ENCODE measurements around the gene ADGRE1.

Gene ADGRE1

DNA sequence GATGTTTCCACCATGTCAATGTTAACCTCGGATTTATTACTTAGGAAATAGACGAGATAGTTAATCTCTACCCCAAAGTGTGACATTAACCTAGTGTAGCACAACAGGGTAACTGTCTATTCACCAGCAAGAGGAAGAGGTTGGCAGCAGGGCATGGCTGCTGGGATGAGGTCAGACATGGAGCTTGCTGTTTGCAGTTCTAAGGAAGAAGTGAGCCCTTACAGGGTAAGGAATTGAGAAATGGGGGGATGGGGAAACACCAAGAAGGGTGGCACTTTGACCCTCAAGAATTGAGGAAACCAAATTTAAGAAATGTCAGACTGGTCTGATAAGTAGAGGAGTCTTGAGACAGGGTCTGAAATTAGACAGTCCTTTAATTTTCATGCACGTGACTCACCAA lies 71.4 kb downstream of the ADGRE1 start:
- peak; percentile 65 for DNase-seq

DNA sequence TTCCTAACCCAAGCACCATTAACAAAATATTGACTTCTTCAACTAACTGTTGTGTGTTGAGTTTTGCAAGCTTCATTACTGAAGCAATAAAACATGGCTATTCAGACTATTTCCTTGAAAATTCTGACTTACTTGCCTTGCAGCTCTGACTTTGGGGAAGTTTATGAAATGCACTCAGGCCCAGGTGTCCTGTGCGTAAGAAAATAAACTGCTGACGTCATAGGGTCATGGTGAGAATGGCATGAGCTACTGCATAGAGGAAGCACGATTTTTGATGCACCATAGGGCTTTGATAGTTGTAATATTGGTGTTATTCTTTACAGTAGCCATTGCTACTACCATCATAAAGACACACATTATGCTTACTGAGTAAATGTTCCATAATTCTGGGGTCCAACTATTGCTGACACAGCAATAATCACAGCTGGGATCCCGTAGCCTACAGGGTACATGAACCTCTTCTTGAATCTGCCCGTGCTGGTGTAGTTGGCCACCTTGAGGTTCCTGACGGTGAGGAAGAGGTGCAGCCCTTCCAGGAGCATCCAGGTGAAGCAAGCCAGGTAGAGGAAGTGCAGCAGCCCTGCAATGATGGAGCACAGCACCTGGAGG lies 76.0 kb downstream of the ADGRE1 start:
- DNase-seq, result peak; percentile 23

DNA sequence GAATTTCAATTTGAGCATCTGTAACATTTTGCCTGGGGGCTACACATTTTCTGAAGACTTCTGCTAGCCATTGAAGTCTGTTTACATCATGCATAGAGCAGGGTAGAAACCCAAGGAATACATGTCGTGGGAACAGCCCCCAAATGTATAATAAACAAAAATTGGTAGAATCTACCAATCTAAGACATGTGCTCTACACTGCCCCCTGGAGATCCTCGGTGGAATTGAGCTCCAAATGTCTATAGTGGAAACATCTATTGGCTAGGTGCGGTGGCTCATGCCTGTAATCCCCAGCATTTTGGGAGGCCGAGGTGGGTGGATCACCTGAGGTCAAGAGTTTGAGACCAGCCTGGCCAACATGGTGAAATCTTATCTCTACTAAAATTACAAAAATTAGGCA lies 76.6 kb downstream of the ADGRE1 start:
- DNase-seq, result no peak

DNA sequence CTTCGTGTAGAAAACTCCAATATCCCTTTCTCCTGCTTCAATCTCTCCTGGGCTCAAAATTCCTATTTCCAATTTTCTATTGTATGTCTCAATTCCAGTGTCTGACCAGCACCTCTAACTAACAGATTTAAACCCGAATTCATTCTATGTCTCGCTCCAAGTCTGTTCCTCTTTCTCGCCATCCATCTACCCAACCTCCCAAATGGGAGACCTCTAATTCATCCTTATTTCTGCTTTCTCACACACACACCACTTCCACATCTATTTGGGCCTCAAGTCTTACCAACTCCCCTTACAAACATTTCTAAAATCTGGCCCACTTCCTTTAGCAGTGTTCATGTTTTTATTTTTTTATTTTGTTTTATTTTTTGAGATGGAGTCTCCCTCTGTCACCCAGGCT lies 80.6 kb downstream of the ADGRE1 start:
- peak; percentile 30 for DNase-seq

DNA sequence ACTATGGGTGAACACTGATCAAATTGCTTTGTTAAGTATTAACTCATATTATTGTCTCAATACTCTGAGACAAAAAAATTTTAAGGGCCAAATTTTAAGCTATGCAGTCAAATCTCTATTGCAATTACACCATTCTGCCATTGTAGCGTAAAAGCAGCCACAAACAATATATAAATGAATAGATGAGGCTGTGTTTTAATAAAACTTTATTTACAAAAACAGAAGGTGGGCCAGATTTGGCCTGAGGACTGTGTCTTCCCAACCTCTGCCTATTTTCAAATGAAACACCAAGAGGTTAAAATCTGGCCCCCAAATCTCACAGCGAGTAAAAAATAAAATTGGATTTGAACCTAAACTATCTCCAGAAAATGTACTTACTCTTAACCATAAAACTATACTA lies 82.1 kb downstream of the ADGRE1 start:
- DNase-seq, result no peak

DNA sequence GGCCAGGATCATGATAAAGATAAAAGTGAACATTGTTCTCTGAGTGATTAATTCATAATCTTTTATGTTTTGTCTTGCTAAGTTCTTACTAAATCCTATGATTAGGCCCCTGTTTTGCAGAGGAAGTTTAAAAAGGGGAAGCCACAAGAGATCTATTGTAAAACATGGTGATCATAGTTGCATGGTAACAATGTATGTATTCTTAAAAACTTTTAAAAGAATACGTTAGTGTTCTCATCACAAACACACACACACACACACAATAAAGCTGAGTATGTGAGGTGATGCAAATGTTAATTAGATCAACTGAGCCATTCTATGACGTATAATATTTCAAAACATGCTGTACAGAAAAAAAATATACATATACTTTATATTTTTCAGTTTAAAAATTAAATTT lies 82.6 kb downstream of the ADGRE1 start:
- peak; percentile 66 for DNase-seq

DNA sequence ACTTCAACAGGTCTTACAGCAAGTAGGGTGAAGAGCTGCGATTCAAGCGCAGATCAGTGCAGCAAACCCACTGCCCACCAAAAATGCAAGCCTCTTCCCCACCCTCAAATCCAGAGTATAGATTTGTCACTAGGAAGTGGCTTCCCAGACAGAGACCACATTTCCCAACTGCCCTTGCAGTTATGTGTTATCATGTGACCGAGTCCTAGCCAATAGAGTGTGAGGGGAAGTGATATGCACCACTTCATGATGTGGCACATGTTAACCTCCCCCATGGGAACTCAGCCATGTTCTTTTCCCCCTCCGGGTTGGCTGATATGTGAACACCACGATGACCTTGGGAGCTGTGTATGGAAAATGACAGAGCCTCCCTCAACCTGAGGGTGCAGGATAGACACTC lies 83.1 kb downstream of the ADGRE1 start:
- DNase-seq, result peak; percentile 33

DNA sequence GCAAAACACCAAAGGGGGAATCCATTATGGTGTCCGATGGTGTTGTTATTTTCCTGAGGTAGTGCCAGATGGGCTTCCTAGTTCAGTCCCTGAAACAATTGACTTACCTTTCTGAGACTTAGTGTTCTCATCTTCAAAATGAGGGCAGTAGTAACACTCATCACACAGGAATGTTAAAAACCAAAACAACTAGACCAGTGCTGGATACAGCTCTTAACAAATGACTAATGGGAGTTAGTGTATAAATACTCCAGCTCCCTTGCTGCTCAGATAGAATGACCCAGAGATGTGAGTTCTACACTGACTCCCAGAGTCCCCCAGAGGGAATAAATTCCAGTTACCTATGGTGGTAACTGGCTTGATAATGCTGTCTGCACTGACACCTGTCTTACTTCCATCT lies 84.0 kb downstream of the ADGRE1 start:
- DNase-seq, result no peak

DNA sequence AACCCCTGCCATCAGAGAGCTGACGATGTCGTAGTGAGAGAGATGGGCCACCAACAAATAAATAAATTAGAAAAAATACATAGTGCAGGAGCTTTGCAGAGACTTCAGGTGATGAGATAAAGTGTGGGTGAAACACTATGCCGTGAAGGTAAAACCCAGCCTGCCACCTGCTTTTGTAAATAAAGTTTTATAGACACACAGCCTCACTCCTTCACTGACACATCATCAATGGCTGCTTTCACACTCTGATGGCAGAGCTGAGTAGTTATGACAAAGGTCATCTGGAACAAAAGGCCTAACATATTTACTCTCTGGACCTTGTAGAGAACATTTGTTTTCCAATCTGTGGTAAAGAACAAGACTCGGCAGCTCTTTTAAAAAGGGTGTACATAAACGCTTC lies 88.8 kb downstream of the ADGRE1 start:
- DNase-seq, result no peak

DNA sequence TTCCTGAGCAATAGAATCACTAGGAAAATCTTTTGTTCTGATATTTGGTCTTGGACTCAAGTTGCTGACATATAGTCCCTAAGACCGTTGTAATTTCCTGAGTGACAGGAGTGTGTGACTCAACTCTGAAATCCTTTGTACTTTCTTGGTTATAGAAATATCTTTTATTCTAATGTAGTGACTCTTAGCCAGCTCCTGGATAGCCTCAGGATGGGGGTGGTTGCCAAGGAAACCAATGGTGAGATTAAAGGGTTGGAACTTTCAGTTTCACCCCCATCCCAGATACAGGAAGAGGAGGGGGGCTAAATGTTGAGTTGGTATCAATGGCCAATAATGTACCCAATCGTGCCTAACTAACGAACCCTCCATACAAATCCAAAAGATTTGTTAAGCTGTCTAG lies 92.0 kb downstream of the ADGRE1 start:
- DNase-seq, result peak; percentile 25

DNA sequence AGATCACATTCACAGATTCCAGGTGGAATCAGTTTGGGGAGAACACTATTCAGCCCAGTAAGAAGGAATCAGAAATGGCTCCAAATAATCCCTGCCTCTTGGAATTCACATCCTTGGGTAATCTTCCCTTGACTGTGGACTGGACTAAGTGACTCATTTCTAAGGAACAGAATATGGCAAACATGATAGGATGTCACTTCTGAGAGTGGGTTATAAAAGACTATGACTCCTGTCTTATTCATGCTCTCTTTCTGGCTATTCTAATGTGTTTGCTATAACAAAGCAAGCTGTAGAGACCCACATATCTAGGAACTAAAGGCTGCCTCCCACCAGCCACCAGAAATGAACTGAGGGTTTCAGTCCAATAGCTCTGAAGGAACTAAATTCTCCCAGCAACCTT lies 96.1 kb downstream of the ADGRE1 start:
- DNase-seq, result no peak

DNA sequence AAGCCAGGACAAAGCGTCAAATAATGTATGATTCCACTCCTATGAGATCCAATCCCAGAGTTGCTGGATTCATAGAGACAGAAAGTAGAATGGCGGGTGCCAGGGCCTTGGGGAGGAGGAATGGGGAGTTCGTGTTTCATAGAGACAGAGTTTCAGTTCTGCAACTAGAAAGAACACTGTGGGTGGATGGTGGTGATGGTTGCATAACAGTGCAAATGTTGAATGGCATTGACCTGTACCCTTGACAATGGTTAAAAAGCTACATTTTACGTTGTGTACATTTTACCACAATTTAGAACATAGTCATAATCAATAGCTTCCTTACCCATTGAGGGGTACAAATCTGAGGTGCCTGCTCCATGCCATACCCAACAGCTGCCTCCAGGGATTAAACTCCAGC lies 100.5 kb downstream of the ADGRE1 start:
- DNase-seq, result peak; percentile 82

DNA sequence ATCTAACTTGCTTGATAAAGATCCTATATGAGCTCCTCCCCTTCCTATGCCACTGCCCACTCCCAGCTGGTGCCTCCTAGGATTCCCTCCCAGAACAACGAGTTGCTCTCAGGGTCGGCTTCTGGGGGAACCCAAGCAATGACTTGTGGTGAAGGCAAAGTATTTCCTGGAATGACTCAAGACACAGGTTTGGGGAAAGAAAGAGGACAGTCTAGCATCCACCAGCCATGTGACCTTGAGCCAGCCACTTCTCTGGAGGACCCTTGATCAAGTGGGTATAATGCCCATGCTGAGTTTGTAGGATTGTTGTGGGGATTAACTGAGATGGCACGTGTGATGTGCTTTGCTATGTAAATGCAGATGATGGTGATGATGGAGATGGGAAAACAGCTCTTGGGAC lies 100.9 kb downstream of the ADGRE1 start:
- no peak for DNase-seq

Measured in suppressor macrophage treated with lipopolysaccharide for 4 hours (primary cell).